ENCODE results near the gene FAM3D. TPM values are rescaled to one million over a fixed set of nuclear protein-coding genes. Genes with fewer than 3 reads are reported as not detected.
A peak's percentile ranks its signal among the peaks of the same experiment; 100 is the strongest.

Gene FAM3D
- total and polyA plus RNA-seq, 10 of the 15 experiments (the other 5 are each of a cell fraction or from before 2014, with no cell fraction given): 0.04 to 0.07 TPM; not detected in 8

DNA sequence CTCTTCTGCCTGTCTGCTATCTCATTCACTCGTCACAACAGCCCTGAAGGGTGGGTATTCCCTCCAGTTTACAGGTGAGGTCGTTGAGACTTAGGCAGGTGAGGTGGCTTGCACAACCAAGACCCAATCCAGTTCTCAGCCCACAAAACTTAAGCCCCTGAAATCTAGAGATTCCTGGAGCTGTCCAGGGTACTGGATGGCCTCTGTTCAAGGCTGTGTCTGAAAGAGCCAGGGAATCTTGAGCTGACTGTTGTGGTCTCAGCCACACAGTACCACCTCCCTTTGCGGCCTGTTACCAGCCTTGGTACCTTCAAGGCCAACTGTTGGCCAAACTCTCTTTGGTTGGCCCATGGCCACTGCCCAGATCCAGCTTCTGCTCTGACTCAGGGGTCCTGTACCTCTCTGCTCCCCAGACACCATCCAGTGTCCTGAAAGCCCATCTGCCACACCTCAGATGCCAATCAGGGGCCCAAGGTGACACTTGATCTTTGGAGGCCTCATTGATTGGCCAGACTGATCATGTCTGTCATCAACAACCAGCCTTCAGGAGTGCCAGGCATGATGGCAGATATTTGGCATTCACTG lies 78.5 kb downstream of the FAM3D start:
- Histone ChIP-seq H3K79me2 (ENCODE audit: control insufficient read depth, insufficient read depth, low read length) (no peaks in the 10 kb centered on the region), H3K27ac (ENCODE audit: control insufficient read depth, insufficient read depth) (no peak overlapping the region), H3K27me3 (replicated peaks in 1 of 2; ENCODE audit: control insufficient read depth in 2 of 2, insufficient read depth in 2 of 2, low read length in 1 of 2) (peaks cover 3 to 10% of the 10 kb centered on the region in 2 experiments), H3K9ac (ENCODE audit: control insufficient read depth, insufficient read depth, low read length) (no peak overlapping the region), H2AFZ (ENCODE audit: control insufficient read depth, low read depth, low read length) (no peak overlapping the region), H3K4me3 (no peak overlapping the region), H3K9me3 (replicated peaks; ENCODE audit: control insufficient read depth, insufficient read depth, low read length) (no peaks in the 10 kb centered on the region; the same call in 2 of the 3 replicates), H3K4me1 (ENCODE audit: control insufficient read depth, insufficient read depth, low read length) (no peaks in the 10 kb centered on the region), H3K36me3 (ENCODE audit: control insufficient read depth in 2 of 2, insufficient read depth in 2 of 2, low read length in 1 of 2) (no peaks in the 10 kb centered on the region), H3K4me2 (ENCODE audit: control insufficient read depth, insufficient read depth) (no peak overlapping the region), H4K20me1 (ENCODE audit: control insufficient read depth, insufficient read depth) (no peaks in the 10 kb centered on the region)
- RAD21 ChIA-PET (ENCODE audit: unreplicated experiment): no interaction called here
- POLR2A ChIA-PET: no interaction called here
- in situ Hi-C loops (cut with MboI) (no loop called here), intact Hi-C loops (cut with micrococcal nuclease; ENCODE audit: unreplicated experiment) (no loop called here)
- TF ChIP-seq SPI1 (IDR thresholded peaks at IDR 0.05; ENCODE audit: borderline replicate concordance, insufficient read depth, low read depth, low read length): no peak
- no peak for TF ChIP-seq RAD51 (IDR thresholded peaks at IDR 0.05)
- TF ChIP-seq, protein P1, sequence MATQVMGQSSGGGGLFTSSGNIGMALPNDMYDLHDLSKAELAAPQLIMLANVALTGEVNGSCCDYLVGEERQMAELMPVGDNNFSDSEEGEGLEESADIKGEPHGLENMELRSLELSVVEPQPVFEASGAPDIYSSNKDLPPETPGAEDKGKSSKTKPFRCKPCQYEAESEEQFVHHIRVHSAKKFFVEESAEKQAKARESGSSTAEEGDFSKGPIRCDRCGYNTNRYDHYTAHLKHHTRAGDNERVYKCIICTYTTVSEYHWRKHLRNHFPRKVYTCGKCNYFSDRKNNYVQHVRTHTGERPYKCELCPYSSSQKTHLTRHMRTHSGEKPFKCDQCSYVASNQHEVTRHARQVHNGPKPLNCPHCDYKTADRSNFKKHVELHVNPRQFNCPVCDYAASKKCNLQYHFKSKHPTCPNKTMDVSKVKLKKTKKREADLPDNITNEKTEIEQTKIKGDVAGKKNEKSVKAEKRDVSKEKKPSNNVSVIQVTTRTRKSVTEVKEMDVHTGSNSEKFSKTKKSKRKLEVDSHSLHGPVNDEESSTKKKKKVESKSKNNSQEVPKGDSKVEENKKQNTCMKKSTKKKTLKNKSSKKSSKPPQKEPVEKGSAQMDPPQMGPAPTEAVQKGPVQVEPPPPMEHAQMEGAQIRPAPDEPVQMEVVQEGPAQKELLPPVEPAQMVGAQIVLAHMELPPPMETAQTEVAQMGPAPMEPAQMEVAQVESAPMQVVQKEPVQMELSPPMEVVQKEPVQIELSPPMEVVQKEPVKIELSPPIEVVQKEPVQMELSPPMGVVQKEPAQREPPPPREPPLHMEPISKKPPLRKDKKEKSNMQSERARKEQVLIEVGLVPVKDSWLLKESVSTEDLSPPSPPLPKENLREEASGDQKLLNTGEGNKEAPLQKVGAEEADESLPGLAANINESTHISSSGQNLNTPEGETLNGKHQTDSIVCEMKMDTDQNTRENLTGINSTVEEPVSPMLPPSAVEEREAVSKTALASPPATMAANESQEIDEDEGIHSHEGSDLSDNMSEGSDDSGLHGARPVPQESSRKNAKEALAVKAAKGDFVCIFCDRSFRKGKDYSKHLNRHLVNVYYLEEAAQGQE (IDR thresholded peaks at IDR 0.05; ENCODE audit: low read depth, low read length): peak; percentile 91
- no peak for TF ChIP-seq CREB1 (IDR thresholded peaks at IDR 0.05; ENCODE audit: low read depth)
- ATAC-seq: no peak
- CTCF ChIA-PET: no interaction called here
- no peak for FAIRE-seq
- SMC1A ChIA-PET (ENCODE audit: uncharacterized antibody, unreplicated experiment): interaction anchor here (0.7 kb wide), 1 partner anchor 208 kb away, joined by 3 read pairs; no protein-coding TSS in a partner anchor
- 2% methylated on average over 3 of the region's 3 CpGs for WGBS (ENCODE audit: insufficient coverage, insufficient replicate concordance, low lambda C conversion rate, missing lambda C conversion rate)
- DNase-seq (ENCODE audit: low read depth, low spot score): no peak
- BruUV-seq (replicated peaks): no TSS peak
